Tibial nerve (tissue), 4 donors: ENCODE measurements around the gene PPFIBP1. TPM values are rescaled to one million over a fixed set of nuclear protein-coding genes. Genes with fewer than 3 reads are reported as not detected.
"Not testable (repeated sequence)": the region's sequence is repeated elsewhere in the genome, so short reads cannot be mapped to it uniquely, and the experiment has no call there.

Experiments
- DNase-seq, 2 donors: peaks; one replicate each; pipeline ENCODE4 v3.0.0-alpha.2; 2019; ENCODE audit warnings: low spot score in 2 of 2
- H3K27ac ChIP-seq, 4 donors: fragments of 200-600 bp; sonication (generic) in 3 of 4; one replicate each; pipeline ENCODE4 v1.5.1; 2017 to 2019; ENCODE audit warnings: mild to moderate bottlenecking in 1 of 4
- H3K27me3 ChIP-seq, 2 donors: fragments of 200-600 bp; sonication (generic) in 1 of 2; one replicate each; pipeline versions ENCODE4 v1.5.1 to v1.6.0; 2017 to 2019
- H3K36me3 ChIP-seq, 3 donors: fragments of 200-600 bp; sonication (generic); one replicate each; pipeline ENCODE4 v1.5.1; 2018 to 2019
- H3K4me1 ChIP-seq, 4 donors: fragments of 200-600 bp; sonication (generic) in 3 of 4; one replicate each; pipeline ENCODE4 v1.5.1; 2017 to 2019
- H3K4me3 ChIP-seq, 4 donors: fragments of 200-600 bp; sonication (generic) in 3 of 4; one replicate each; pipeline ENCODE4 v1.5.1; 2017 to 2019; ENCODE audit warnings: mild to moderate bottlenecking in 1 of 4, moderate library complexity in 1 of 4
- H3K9me3 ChIP-seq, 4 donors: fragments of 200-600 bp; sonication (generic) in 3 of 4; one replicate each; pipeline ENCODE4 v1.5.1; 2017 to 2019
- CTCF ChIP-seq, 5 experiments: fragments of 200-600 bp in 3 of 5; fragments of 450-650 bp in 2 of 5; sonication (generic) in 3 of 5; IDR thresholded peaks; one replicate each; pipeline ENCODE4 v1.5.1; 2016 to 2019; ENCODE audit warnings: antibody characterized with exemption in 5 of 5, mild to moderate bottlenecking in 3 of 5, moderate library complexity in 2 of 5
- EP300 ChIP-seq, 2 donors: sonication (generic); formaldehyde crosslinking; IDR thresholded peaks; one replicate each; pipeline ENCODE4 v1.6.1; 2017; ENCODE audit warnings: antibody characterized with exemption in 2 of 2, mild to moderate bottlenecking in 1 of 2
- POLR2A ChIP-seq, 2 donors: fragments of 450-650 bp; IDR thresholded peaks; one replicate each; pipeline ENCODE4 v1.6.1; 2017; ENCODE audit warnings: antibody characterized with exemption in 2 of 2, mild to moderate bottlenecking in 2 of 2, moderate library complexity in 2 of 2
- WGBS, 2 donors: methylation state at CpG; one replicate each; pipeline ENCODE4 v1.1.5; 2018; 5-methylcytosine and 5-hydroxymethylcytosine counted together
- total RNA-seq, 4 donors: library from RNA; depleted of rRNA; stranded (reverse); fragments of >200 nt; gene quantifications; one replicate each; pipeline ENCODE4 v1.1.0, GENCODE V29; 2016

PPFIBP1 gene
- total RNA-seq, 4 donors from 2014 or later = 56.9 to 110 (median 72.5) TPM

GRCh38 chr12:27652174-27652763 is 128.3 kb downstream of the PPFIBP1 start:
- 40 to 42% methylated on average over 1 of the region's 1 CpG for WGBS, 2 donors
- Histone ChIP-seq H3K27me3 (no peaks in the 10 kb centered on the region), H3K4me1 (no peaks in the 10 kb centered on the region), H3K27ac (no peak overlapping the region), H3K36me3 (peaks cover 0 to 25% (median 0%) of the 10 kb centered on the region in 3 donors), H3K4me3 (no peak overlapping the region), H3K9me3 (no peaks in the 10 kb centered on the region)
- TF ChIP-seq POLR2A (IDR thresholded peaks at IDR 0.05) (no peak), CTCF (IDR thresholded peaks at IDR 0.05) (peak; percentile 77 to 85 (median 78))
- DNase-seq = peak in 1 of 2 donors; percentile 86

GRCh38 chr12:27653661-27654060 is 129.7 kb downstream of the PPFIBP1 start:
- no peak overlapping the region for H3K27ac ChIP-seq
- no peak for DNase-seq
- H3K27me3 ChIP-seq = no peaks in the 10 kb centered on the region
- H3K9me3 ChIP-seq = no peaks in the 10 kb centered on the region
- TF ChIP-seq EP300 (IDR thresholded peaks at IDR 0.05) = no peak
- H3K36me3 ChIP-seq = peaks cover 0 to 32% (median 0%) of the 10 kb centered on the region in 3 donors
- H3K4me3 ChIP-seq = no peak overlapping the region
- no peaks in the 10 kb centered on the region for H3K4me1 ChIP-seq

GRCh38 chr12:27655476-27655875 is 131.5 kb downstream of the PPFIBP1 start:
- H3K36me3 ChIP-seq = peaks cover 0 to 31% (median 0%) of the 10 kb centered on the region in 3 donors
- not testable (repeated sequence) for H3K9me3 ChIP-seq, H3K4me3 ChIP-seq, H3K27me3 ChIP-seq, DNase-seq, H3K27ac ChIP-seq, H3K4me1 ChIP-seq
- WGBS, 2 donors = 71% methylated on average over 3 of the region's 3 CpGs

- TF ChIP-seq EP300 (IDR thresholded peaks at IDR 0.05) (no peak), POLR2A (IDR thresholded peaks at IDR 0.05) (no peak), CTCF (IDR thresholded peaks at IDR 0.05) (no peak)
- no peaks in the 10 kb centered on the region for H3K9me3 ChIP-seq
- no peak for DNase-seq
- no peaks in the 10 kb centered on the region for H3K4me1 ChIP-seq
- no peak overlapping the region for H3K27ac ChIP-seq
- peaks cover 0 to 44% (median 0%) of the 10 kb centered on the region in 3 donors for H3K36me3 ChIP-seq
- H3K27me3 ChIP-seq = no peaks in the 10 kb centered on the region
- WGBS, 2 donors = 94 to 96% methylated on average over 4 of the region's 4 CpGs
- no peak overlapping the region for H3K4me3 ChIP-seq
These were observed 133.3 kb downstream of the PPFIBP1 start for GRCh38 chr12:27657296-27657695.

GRCh38 chr12:27665704-27666103 is 141.7 kb downstream of the PPFIBP1 start:
- Histone ChIP-seq H3K9me3 (no peaks in the 10 kb centered on the region), H3K36me3 (peaks cover 0 to 73% (median 3%) of the 10 kb centered on the region in 3 donors), H3K27ac (no peak overlapping the region), H3K27me3 (no peaks in the 10 kb centered on the region), H3K4me1 (no peaks in the 10 kb centered on the region), H3K4me3 (no peak overlapping the region)
- 79 to 91% methylated on average over 3 of the region's 3 CpGs for WGBS, 2 donors
- no peak for TF ChIP-seq POLR2A (IDR thresholded peaks at IDR 0.05)
- DNase-seq = no peak

GRCh38 chr12:27666510-27666909 is 142.5 kb downstream of the PPFIBP1 start:
- H3K36me3 ChIP-seq = peaks cover 0 to 73% (median 3%) of the 10 kb centered on the region in 3 donors
- no peaks in the 10 kb centered on the region for H3K27me3 ChIP-seq
- no peaks in the 10 kb centered on the region for H3K4me1 ChIP-seq
- TF ChIP-seq POLR2A (IDR thresholded peaks at IDR 0.05) (no peak), EP300 (IDR thresholded peaks at IDR 0.05) (no peak), CTCF (IDR thresholded peaks at IDR 0.05) (no peak)
- WGBS, 2 donors = 56 to 64% methylated on average over 3 of the region's 3 CpGs
- H3K9me3 ChIP-seq = no peaks in the 10 kb centered on the region
- DNase-seq = no peak
- H3K27ac ChIP-seq = no peak overlapping the region
- H3K4me3 ChIP-seq = no peak overlapping the region

- Histone ChIP-seq H3K36me3 (peaks cover 0 to 73% (median 3%) of the 10 kb centered on the region in 3 donors), H3K4me3 (no peak overlapping the region), H3K27ac (no peak overlapping the region), H3K27me3 (no peaks in the 10 kb centered on the region), H3K9me3 (no peaks in the 10 kb centered on the region), H3K4me1 (peaks cover 0 to 4% (median 0%) of the 10 kb centered on the region in 4 donors)
- 79% methylated on average over 6 of the region's 6 CpGs for WGBS, 2 donors
- TF ChIP-seq POLR2A (IDR thresholded peaks at IDR 0.05) (no peak), CTCF (IDR thresholded peaks at IDR 0.05) (no peak), EP300 (IDR thresholded peaks at IDR 0.05) (no peak)
- no peak for DNase-seq
These were observed 143.5 kb downstream of the PPFIBP1 start for GRCh38 chr12:27667540-27667939.
